ENCODE data around the gene C10orf62.
"Not testable (repeated sequence)": the region's sequence is repeated elsewhere in the genome, so short reads cannot be mapped to it uniquely, and the experiment has no call there.

Gene C10orf62

GRCh38 chr10:97551271-97551670 is 38.2 kb upstream of the C10orf62 start:
- no peak overlapping the region for H3K27ac ChIP-seq
- no peaks in the 10 kb centered on the region for H3K36me3 ChIP-seq (replicated peaks)
- no peak for DNase-seq
- no peak overlapping the region for H3K4me3 ChIP-seq (ENCODE audit: low read depth, low read length)
- TF ChIP-seq CTCF (IDR thresholded peaks at IDR 0.05; ENCODE audit: low read depth, low read length, missing control alignments): no peak
- in situ Hi-C loops (cut with HindIII; ENCODE audit: low pct_ligation_motif_present, low sequenced_read_pairs): no loop called here
- H3K27me3 ChIP-seq (replicated peaks): no peaks in the 10 kb centered on the region

- DNase-seq: peak; percentile 59
- H3K4me3 ChIP-seq (ENCODE audit: low read depth, low read length): no peak overlapping the region
- no peaks in the 10 kb centered on the region for H3K27me3 ChIP-seq (replicated peaks)
- no peaks in the 10 kb centered on the region for H3K36me3 ChIP-seq (replicated peaks)
- in situ Hi-C loops (cut with HindIII; ENCODE audit: low pct_ligation_motif_present, low sequenced_read_pairs): no loop called here
- H3K27ac ChIP-seq: no peak overlapping the region
- peak; percentile 96 for TF ChIP-seq CTCF (IDR thresholded peaks at IDR 0.05; ENCODE audit: low read depth, low read length, missing control alignments)
These were observed 35.9 kb upstream of the C10orf62 start for GRCh38 chr10:97553575-97554031.

- DNase-seq; in situ Hi-C loops (cut with HindIII; ENCODE audit: low pct_ligation_motif_present, low sequenced_read_pairs): not testable (repeated sequence)
These were observed 35.2 kb upstream of the C10orf62 start for GRCh38 chr10:97554336-97554735.

GRCh38 chr10:97555541-97555940 is 34.0 kb upstream of the C10orf62 start:
- H3K36me3 ChIP-seq (replicated peaks); H3K4me3 ChIP-seq (ENCODE audit: low read depth, low read length); H3K27me3 ChIP-seq (replicated peaks); H3K27ac ChIP-seq; in situ Hi-C loops (cut with HindIII; ENCODE audit: low pct_ligation_motif_present, low sequenced_read_pairs); DNase-seq: not testable (repeated sequence)

More at GRCh38 chr10:97554336-97554735, 35.2 kb upstream of the C10orf62 start:
- not testable (repeated sequence) for H3K4me3 ChIP-seq (ENCODE audit: low read depth, low read length); H3K27me3 ChIP-seq (replicated peaks); H3K36me3 ChIP-seq (replicated peaks); H3K27ac ChIP-seq

- H3K27me3 ChIP-seq (replicated peaks); H3K4me3 ChIP-seq (ENCODE audit: low read depth, low read length); H3K27ac ChIP-seq; H3K36me3 ChIP-seq (replicated peaks); DNase-seq; in situ Hi-C loops (cut with HindIII; ENCODE audit: low pct_ligation_motif_present, low sequenced_read_pairs): not testable (repeated sequence)
These were observed 28.7 kb upstream of the C10orf62 start for GRCh38 chr10:97560731-97561381.

- H3K27ac ChIP-seq; H3K27me3 ChIP-seq (replicated peaks); H3K4me3 ChIP-seq (ENCODE audit: low read depth, low read length); H3K36me3 ChIP-seq (replicated peaks); in situ Hi-C loops (cut with HindIII; ENCODE audit: low pct_ligation_motif_present, low sequenced_read_pairs); DNase-seq: not testable (repeated sequence)
These were observed 28.0 kb upstream of the C10orf62 start for GRCh38 chr10:97561386-97562077.

- H3K27ac ChIP-seq; DNase-seq; in situ Hi-C loops (cut with HindIII; ENCODE audit: low pct_ligation_motif_present, low sequenced_read_pairs); H3K27me3 ChIP-seq (replicated peaks); H3K36me3 ChIP-seq (replicated peaks); H3K4me3 ChIP-seq (ENCODE audit: low read depth, low read length): not testable (repeated sequence)
These were observed 27.2 kb upstream of the C10orf62 start for GRCh38 chr10:97562329-97562728.

GRCh38 chr10:97563337-97563736 is 26.2 kb upstream of the C10orf62 start:
- Histone ChIP-seq H3K27me3 (replicated peaks) (no peaks in the 10 kb centered on the region), H3K4me3 (ENCODE audit: low read depth, low read length) (no peak overlapping the region), H3K27ac (no peak overlapping the region), H3K36me3 (replicated peaks) (no peaks in the 10 kb centered on the region)
- TF ChIP-seq CTCF (IDR thresholded peaks at IDR 0.05; ENCODE audit: low read depth, low read length, missing control alignments): no peak
- no peak for DNase-seq
- in situ Hi-C loops (cut with HindIII; ENCODE audit: low pct_ligation_motif_present, low sequenced_read_pairs): no loop called here

All from brain microvascular endothelial cell (primary cell).